ENCODE results near the gene PKD2L1. TPM values are rescaled to one million over a fixed set of nuclear protein-coding genes. Genes with fewer than 3 reads are reported as not detected.

Gene PKD2L1
- total and polyA plus RNA-seq, 8 donors, result 0.11 to 0.54 TPM; not detected in 6

- H3K27ac ChIP-seq, result no peak overlapping the region
- intact Hi-C loops (cut with DNase I), result loop anchor here in 2 of 3 donors (5.0 to 10.0 kb wide), 3 partner anchors 83 to 175 kb away; partner anchors contain the start of gene NDUFB8 (in 1 of the 2)
- H3K9me3 ChIP-seq, result no peaks in the 10 kb centered on the region
- DNase-seq (no peak), ATAC-seq (no peak), FAIRE-seq (no peak)
- TF ChIP-seq CTCF (IDR thresholded peaks at IDR 0.05), result no peak
- 91 to 95% methylated on average over 3 of the region's 3 CpGs for WGBS, 2 donors
- no peak overlapping the region for H3K4me3 ChIP-seq
- no peaks in the 10 kb centered on the region for H3K27me3 ChIP-seq
- no peaks in the 10 kb centered on the region for H3K4me1 ChIP-seq
- H3K36me3 ChIP-seq, result no peaks in the 10 kb centered on the region
Observed at GRCh38 chr10:100349672-100350071, 19.6 kb upstream of the PKD2L1 start.

GRCh38 chr10:100349087-100349486 is 19.1 kb upstream of the PKD2L1 start:
- no peak overlapping the region for H3K4me3 ChIP-seq
- intact Hi-C loops (cut with DNase I), result loop anchor here in 2 of 3 donors (5.0 to 10.0 kb wide), 3 partner anchors 83 to 176 kb away; partner anchors contain the start of gene NDUFB8 (in 1 of the 2)
- H3K27me3 ChIP-seq, result no peaks in the 10 kb centered on the region
- H3K36me3 ChIP-seq, result no peaks in the 10 kb centered on the region
- FAIRE-seq (no peak), DNase-seq (no peak), ATAC-seq (no peak)
- no peaks in the 10 kb centered on the region for H3K9me3 ChIP-seq
- WGBS, 2 donors, result 83 to 87% methylated on average over 5 of the region's 5 CpGs
- no peaks in the 10 kb centered on the region for H3K4me1 ChIP-seq
- no peak overlapping the region for H3K27ac ChIP-seq
- no peak for TF ChIP-seq CTCF (IDR thresholded peaks at IDR 0.05)

- WGBS, 2 donors, result 91 to 98% methylated on average over 3 of the region's 3 CpGs
- no peaks in the 10 kb centered on the region for H3K4me1 ChIP-seq
- ATAC-seq (no peak), DNase-seq (no peak), FAIRE-seq (no peak)
- H3K27me3 ChIP-seq, result no peaks in the 10 kb centered on the region
- H3K27ac ChIP-seq, result no peak overlapping the region
- peak overlapping the region in 1 of 4 donors; percentile 60 for H3K4me3 ChIP-seq
- no peak for TF ChIP-seq CTCF (IDR thresholded peaks at IDR 0.05)
- H3K9me3 ChIP-seq, result no peaks in the 10 kb centered on the region
- intact Hi-C loops (cut with DNase I), result loop anchor here in 2 of 3 donors (5.0 to 10.0 kb wide), 3 partner anchors 84 to 176 kb away; partner anchors contain the start of gene NDUFB8 (in 1 of the 2)
- no peaks in the 10 kb centered on the region for H3K36me3 ChIP-seq
Observed at GRCh38 chr10:100348389-100348927, 18.4 kb upstream of the PKD2L1 start.

- peak; percentile 27 to 54 (median 42) for ATAC-seq
- intact Hi-C loops (cut with DNase I), result loop anchor here in 2 of 3 donors (5.0 to 10.0 kb wide), 3 partner anchors 85 to 177 kb away; partner anchors contain the start of gene NDUFB8 (in 1 of the 2)
- Histone ChIP-seq H3K4me3 (peak overlapping the region; percentile 24 to 60 (median 42)), H3K27me3 (no peaks in the 10 kb centered on the region), H3K27ac (no peak overlapping the region), H3K36me3 (no peaks in the 10 kb centered on the region), H3K4me1 (no peaks in the 10 kb centered on the region), H3K9me3 (no peaks in the 10 kb centered on the region)
- 25 to 27% methylated on average over 32 of the region's 32 CpGs for WGBS, 2 donors
- no peak for TF ChIP-seq CTCF (IDR thresholded peaks at IDR 0.05)
- DNase-seq, result no peak
- no peak for FAIRE-seq
Observed at GRCh38 chr10:100347568-100348195, 17.7 kb upstream of the PKD2L1 start.

Data from pancreas (tissue), 10 donors.